Thyroid gland (tissue), 4 donors: Measurements from ENCODE around the gene UPK3A. TPM values are rescaled to one million over a fixed set of nuclear protein-coding genes. Genes with fewer than 3 reads are reported as not detected.

ENCODE experiments used
- DNase-seq, 2 donors: peaks; one replicate each; pipeline ENCODE4 v3.0.0-alpha.2; 2019
- H3K27ac ChIP-seq, 3 donors: fragments of 200-600 bp; sonication (generic); 1 replicate in 2 of 3; 2 replicates in 1 of 3; pipeline ENCODE4 v1.5.1; 2016 to 2019; ENCODE audit warnings: mild to moderate bottlenecking in 1 of 3, moderate library complexity in 1 of 3
- H3K27me3 ChIP-seq: fragments of 200-600 bp; sonication (generic); one replicate; pipeline ENCODE4 v1.5.1; 2019
- H3K36me3 ChIP-seq, 2 donors: fragments of 200-600 bp; sonication (generic); one replicate each; pipeline ENCODE4 v1.5.1; 2016 to 2019
- H3K4me1 ChIP-seq, 2 donors: fragments of 200-600 bp; sonication (generic); one replicate each; pipeline ENCODE4 v1.5.1; 2017 to 2019
- H3K4me3 ChIP-seq, 3 donors: fragments of 200-600 bp; sonication (generic); replicated peaks in 1 of 3; 1 replicate in 2 of 3; 2 replicates in 1 of 3; pipeline ENCODE4 v1.5.1; 2016; ENCODE audit warnings: mild to moderate bottlenecking in 1 of 3
- H3K9me3 ChIP-seq: fragments of 200-600 bp; sonication (generic); one replicate; pipeline ENCODE4 v1.5.1; 2017
- CTCF ChIP-seq, 6 experiments: fragments of 200-600 bp in 3 of 6; fragments of 450-650 bp in 3 of 6; sonication (generic) in 3 of 6; IDR thresholded peaks; one replicate each; pipeline ENCODE4 v1.5.1; 2016 to 2019; ENCODE audit warnings: antibody characterized with exemption in 6 of 6, mild to moderate bottlenecking in 2 of 6, inconsistent platforms in 1 of 6, moderate library complexity in 1 of 6
- POLR2A ChIP-seq, 2 donors: fragments of 450-650 bp; IDR thresholded peaks; one replicate each; pipeline ENCODE4 v1.6.1; 2017; ENCODE audit warnings: antibody characterized with exemption in 2 of 2, mild to moderate bottlenecking in 2 of 2, moderate library complexity in 1 of 2
- WGBS, 2 donors: methylation state at CpG; one replicate each; pipeline ENCODE4 v1.1.5; 2017; 5-methylcytosine and 5-hydroxymethylcytosine counted together
- intact Hi-C: fragments of 100-400 bp; cut with DNase I; formaldehyde crosslinking; loops from one replicate; pipeline ENCODE4 v1.15.1; 2023
- total RNA-seq, 4 donors: library from RNA; depleted of rRNA; stranded (reverse); fragments of >200 nt; gene quantifications; one replicate each; pipeline ENCODE4 v1.2.3, GENCODE V29; 2016

The UPK3A gene
- total RNA-seq, 4 donors from 2014 or later, result 2.1 to 3.9 (median 2.6) TPM; not detected in 1

- DNase-seq, result no peak
- Histone ChIP-seq H3K27ac (no peak overlapping the region), H3K9me3 (no peaks in the 10 kb centered on the region), H3K36me3 (no peaks in the 10 kb centered on the region), H3K27me3 (no peaks in the 10 kb centered on the region), H3K4me3 (no peak overlapping the region), H3K4me1 (peaks cover under 1 to 9% of the 10 kb centered on the region in 2 donors)
- whole genome bisulfite sequencing, 2 donors, result 83 to 87% methylated on average over 6 of the region's 6 CpGs
- TF ChIP-seq CTCF (IDR thresholded peaks at IDR 0.05), result no peak
- intact Hi-C loops, result loop anchor here (5.0 kb wide), 1 partner anchor 33 kb away; no protein-coding TSS in a partner anchor
Measured at GRCh38 chr22:45305456-45306075, 20.8 kb downstream of the UPK3A start.

DNA sequence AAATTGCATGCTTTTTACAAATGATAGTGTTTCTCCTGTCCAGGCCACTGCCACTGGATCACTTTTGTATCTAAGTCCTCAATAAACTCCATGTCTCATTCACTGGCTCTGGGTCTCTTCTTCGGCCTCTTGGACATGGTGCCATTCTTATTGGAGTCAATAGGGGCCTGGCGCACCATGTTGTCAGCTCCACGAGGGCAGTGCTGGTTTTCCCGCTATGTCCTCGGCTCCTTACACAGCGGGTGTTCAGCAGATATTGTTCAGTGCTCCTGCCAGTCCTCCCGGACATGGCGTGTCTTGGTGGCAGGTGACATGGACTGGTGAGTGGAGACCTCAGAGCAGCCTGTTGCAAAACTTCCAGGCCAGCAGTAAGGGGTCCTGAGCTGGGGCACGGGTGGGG is 21.4 kb downstream of the UPK3A start:
- H3K4me1 ChIP-seq, result peaks cover 6 to 15% of the 10 kb centered on the region in 2 donors
- no peaks in the 10 kb centered on the region for H3K9me3 ChIP-seq
- H3K4me3 ChIP-seq, result no peak overlapping the region
- H3K36me3 ChIP-seq, result no peaks in the 10 kb centered on the region
- intact Hi-C loops, result loop anchor here (5.0 kb wide), 1 partner anchor 34 kb away; no protein-coding TSS in a partner anchor
- TF ChIP-seq POLR2A (IDR thresholded peaks at IDR 0.05) (no peak), CTCF (IDR thresholded peaks at IDR 0.05) (no peak)
- no peak for DNase-seq
- H3K27me3 ChIP-seq, result no peaks in the 10 kb centered on the region
- H3K27ac ChIP-seq, result no peak overlapping the region
- WGBS, 2 donors, result 89 to 94% methylated on average over 9 of the region's 9 CpGs

- intact Hi-C loops, result loop anchor here (5.0 kb wide), 1 partner anchor 36 kb away; no protein-coding TSS in a partner anchor
- Histone ChIP-seq H3K27me3 (no peaks in the 10 kb centered on the region), H3K4me3 (no peak overlapping the region), H3K4me1 (peaks cover 8 to 22% of the 10 kb centered on the region in 2 donors), H3K9me3 (no peaks in the 10 kb centered on the region), H3K27ac (no peak overlapping the region), H3K36me3 (no peaks in the 10 kb centered on the region)
- TF ChIP-seq CTCF (IDR thresholded peaks at IDR 0.05), result no peak
- no peak for TF ChIP-seq POLR2A (IDR thresholded peaks at IDR 0.05)
- 90 to 95% methylated on average over 4 to 6 of the region's 6 CpGs for WGBS, 2 donors
- DNase-seq, result no peak
Measured at GRCh38 chr22:45308391-45308956, 23.7 kb downstream of the UPK3A start.

- Histone ChIP-seq H3K36me3 (no peaks in the 10 kb centered on the region), H3K4me3 (peak overlapping the region in 1 of 3 donors; percentile 93), H3K27ac (peak overlapping the region; percentile 19 to 85 (median 80)), H3K27me3 (no peaks in the 10 kb centered on the region), H3K9me3 (no peaks in the 10 kb centered on the region), H3K4me1 (peaks cover 8 to 22% of the 10 kb centered on the region in 2 donors)
- intact Hi-C loops, result loop anchor here (5.0 kb wide), 1 partner anchor 37 kb away; no protein-coding TSS in a partner anchor
- TF ChIP-seq CTCF (IDR thresholded peaks at IDR 0.05) (no peak), POLR2A (IDR thresholded peaks at IDR 0.05) (no peak)
- WGBS, 2 donors, result 47 to 56% methylated on average over 25 of the region's 25 CpGs
- DNase-seq, result peak in 1 of 2 donors; percentile 16
Measured at GRCh38 chr22:45308957-45309421, 24.2 kb downstream of the UPK3A start.
